K562 (cell line): Measurements from ENCODE around the gene RAD21L1. TPM values are rescaled to one million over a fixed set of nuclear protein-coding genes. Genes with fewer than 3 reads are reported as not detected.
A peak's percentile ranks its signal among the peaks of the same experiment; 100 is the strongest.

Source experiments
- GTF2B ChIP-seq: IDR thresholded peaks from 2 replicates; pipeline ENCODE4 v1.6.1; 2011; ENCODE audit not compliant: insufficient read length; ENCODE audit errors: extremely low read depth
- ILF3 ChIP-seq: fragments of 450-650 bp; IDR thresholded peaks from 2 replicates; pipeline ENCODE4 v1.6.1; 2018; ENCODE audit warnings: antibody characterized with exemption, mild to moderate bottlenecking, moderate library complexity, borderline replicate concordance
- LARP7 ChIP-seq: fragments of 450-650 bp; IDR thresholded peaks from 2 replicates; pipeline ENCODE4 v1.6.1; 2016
- MIER1 ChIP-seq: fragments of 450-650 bp; IDR thresholded peaks from 2 replicates; pipeline ENCODE4 v1.6.1; 2016; ENCODE audit warnings: antibody characterized with exemption, mild to moderate bottlenecking, low read depth
- MTF1 ChIP-seq: fragments of 250-450 bp; sonication (Bioruptor Pico); IDR thresholded peaks from 2 replicates; pipeline ENCODE4 v1.9.0; 2021; ENCODE audit warnings: moderate library complexity, mild to moderate bottlenecking, inconsistent platforms, borderline replicate concordance
- MXI1 ChIP-seq: IDR thresholded peaks from 2 replicates; pipeline ENCODE4 v1.6.1; 2011; ENCODE audit warnings: low read depth, mild to moderate bottlenecking, improper control_type of control experiment, low read length
- PHF21A ChIP-seq: fragments of 450-650 bp; IDR thresholded peaks from 2 replicates; pipeline ENCODE4 v1.6.1; 2017; ENCODE audit warnings: low read depth, borderline replicate concordance
- PURB ChIP-seq: sonication (generic); formaldehyde crosslinking; IDR thresholded peaks from 2 replicates; pipeline ENCODE4 v1.9.0; 2021; ENCODE audit warnings: low read depth, mild to moderate bottlenecking, missing genetic modification reagents
- RBBP5 ChIP-seq: fragments of 200-600 bp; sonication (generic); IDR thresholded peaks from 2 replicates; pipeline ENCODE4 v1.6.1; 2012; ENCODE audit warnings: borderline replicate concordance, mild to moderate bottlenecking, low read length, control low read depth, inconsistent platforms; ENCODE audit not compliant: insufficient read depth, poor library complexity, severe bottlenecking
- THRAP3 ChIP-seq: fragments of 450-650 bp; IDR thresholded peaks from 2 replicates; pipeline ENCODE4 v1.6.1; 2016; ENCODE audit warnings: mild to moderate bottlenecking, inconsistent platforms, borderline replicate concordance
- ZNF121 ChIP-seq: sonication (generic); formaldehyde crosslinking; conservative IDR thresholded peaks from 2 replicates; pipeline ENCODE4 v1.8.0; 2022; ENCODE audit warnings: missing genetic modification reagents
- polyA plus RNA-seq, 8 experiments: library from polyadenylated mRNA; depleted of rRNA in 4 of 8; stranded (reverse) in 5 of 8; unstranded in 3 of 8; fragments of >200 nt; fragmentation: Nextera tagmentation in 2 of 8; fragmentation: Illumina TruSeq in 1 of 8; extraction: Ambion mirVana in 2 of 8; extraction: Trizol in 1 of 8; gene quantifications; 2 replicates each; pipeline versions ENCODE4 v1.2.1 to v1.2.3, GENCODE V29; 2011 to 2014; ENCODE audit warnings: inconsistent platforms in 1 of 8, missing spikeins in 1 of 8
- total RNA-seq, 7 experiments: library from RNA; depleted of rRNA in 6 of 7; stranded (reverse); fragments of >200 nt in 6 of 7; fragmentation: Illumina TruSeq in 2 of 7; extraction: Trizol in 2 of 7; gene quantifications; 2 replicates each; pipeline versions ENCODE4 v1.2.1 to v1.2.3, GENCODE V29; 2011 to 2021; ENCODE audit warnings: low replicate concordance in 1 of 7
- TF ChIP-seq, protein P1 (sequence below): fragments of 450-650 bp; IDR thresholded peaks from 2 replicates; pipeline ENCODE4 v1.6.1; 2017; ENCODE audit warnings: antibody characterized with exemption, mild to moderate bottlenecking

The RAD21L1 gene
- total and polyA plus RNA-seq, 9 of the 15 experiments (the other 6 are each of a cell fraction or from before 2014, with no cell fraction given) = 0.17 to 1.7 (median 0.45) TPM; not detected in 1

DNA sequence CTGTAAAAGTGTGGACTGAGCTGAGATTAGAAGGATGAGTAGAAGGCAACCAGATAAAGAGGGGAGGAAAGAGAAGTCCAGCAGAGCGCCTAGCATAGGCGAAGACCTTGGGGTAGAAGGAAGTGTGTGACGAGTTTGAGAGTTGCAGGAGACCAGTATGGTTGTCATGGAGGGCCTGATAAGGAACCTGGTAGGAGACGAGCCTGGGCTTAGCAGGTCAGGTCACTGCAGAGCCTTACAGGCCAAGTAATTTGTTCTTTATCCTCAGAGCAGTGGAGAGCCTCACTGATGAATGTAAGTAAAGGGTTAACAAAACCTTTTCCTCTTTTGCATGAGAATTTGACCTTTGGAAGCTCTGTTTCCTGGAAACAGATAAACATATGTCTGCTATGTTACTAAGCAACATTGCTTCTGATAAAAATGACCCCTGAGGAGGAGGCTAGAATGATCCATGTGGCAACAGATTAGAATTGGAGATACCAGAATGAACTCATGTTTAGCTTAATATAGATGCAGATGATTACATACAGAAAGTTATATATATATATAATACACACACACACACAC is 38.2 kb upstream of the RAD21L1 start (continued):
- TF ChIP-seq MTF1 (CRISPR knock-in tag) (no peak), GTF2B (no peak), LARP7 (no peak), PHF21A (0 out of 2 replicates have a peak, but pooled peaks have one; percentile 14), RBBP5 (peak; percentile 83), MIER1 (no peak), ZNF121 (no peak), PURB (no peak), ILF3 (no peak), MXI1 (peak; percentile 75), THRAP3 (no peak)
- TF ChIP-seq, protein P1, sequence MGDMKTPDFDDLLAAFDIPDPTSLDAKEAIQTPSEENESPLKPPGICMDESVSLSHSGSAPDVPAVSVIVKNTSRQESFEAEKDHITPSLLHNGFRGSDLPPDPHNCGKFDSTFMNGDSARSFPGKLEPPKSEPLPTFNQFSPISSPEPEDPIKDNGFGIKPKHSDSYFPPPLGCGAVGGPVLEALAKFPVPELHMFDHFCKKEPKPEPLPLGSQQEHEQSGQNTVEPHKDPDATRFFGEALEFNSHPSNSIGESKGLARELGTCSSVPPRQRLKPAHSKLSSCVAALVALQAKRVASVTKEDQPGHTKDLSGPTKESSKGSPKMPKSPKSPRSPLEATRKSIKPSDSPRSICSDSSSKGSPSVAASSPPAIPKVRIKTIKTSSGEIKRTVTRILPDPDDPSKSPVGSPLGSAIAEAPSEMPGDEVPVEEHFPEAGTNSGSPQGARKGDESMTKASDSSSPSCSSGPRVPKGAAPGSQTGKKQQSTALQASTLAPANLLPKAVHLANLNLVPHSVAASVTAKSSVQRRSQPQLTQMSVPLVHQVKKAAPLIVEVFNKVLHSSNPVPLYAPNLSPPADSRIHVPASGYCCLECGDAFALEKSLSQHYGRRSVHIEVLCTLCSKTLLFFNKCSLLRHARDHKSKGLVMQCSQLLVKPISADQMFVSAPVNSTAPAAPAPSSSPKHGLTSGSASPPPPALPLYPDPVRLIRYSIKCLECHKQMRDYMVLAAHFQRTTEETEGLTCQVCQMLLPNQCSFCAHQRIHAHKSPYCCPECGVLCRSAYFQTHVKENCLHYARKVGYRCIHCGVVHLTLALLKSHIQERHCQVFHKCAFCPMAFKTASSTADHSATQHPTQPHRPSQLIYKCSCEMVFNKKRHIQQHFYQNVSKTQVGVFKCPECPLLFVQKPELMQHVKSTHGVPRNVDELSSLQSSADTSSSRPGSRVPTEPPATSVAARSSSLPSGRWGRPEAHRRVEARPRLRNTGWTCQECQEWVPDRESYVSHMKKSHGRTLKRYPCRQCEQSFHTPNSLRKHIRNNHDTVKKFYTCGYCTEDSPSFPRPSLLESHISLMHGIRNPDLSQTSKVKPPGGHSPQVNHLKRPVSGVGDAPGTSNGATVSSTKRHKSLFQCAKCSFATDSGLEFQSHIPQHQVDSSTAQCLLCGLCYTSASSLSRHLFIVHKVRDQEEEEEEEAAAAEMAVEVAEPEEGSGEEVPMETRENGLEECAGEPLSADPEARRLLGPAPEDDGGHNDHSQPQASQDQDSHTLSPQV = 0 out of 2 replicates have a peak, but pooled peaks have one; percentile 9
